HL-60/S4 (cell line): ENCODE measurements around the gene KRTAP5-6.

Experiments
- in situ Hi-C: fragments of 300-500 bp; cut with MboI; formaldehyde crosslinking; loops from 2 replicates; pipeline ENCODE4 v1.14.3; 2022; ENCODE audit warnings: low sequenced_read_pairs

Gene KRTAP5-6

DNA sequence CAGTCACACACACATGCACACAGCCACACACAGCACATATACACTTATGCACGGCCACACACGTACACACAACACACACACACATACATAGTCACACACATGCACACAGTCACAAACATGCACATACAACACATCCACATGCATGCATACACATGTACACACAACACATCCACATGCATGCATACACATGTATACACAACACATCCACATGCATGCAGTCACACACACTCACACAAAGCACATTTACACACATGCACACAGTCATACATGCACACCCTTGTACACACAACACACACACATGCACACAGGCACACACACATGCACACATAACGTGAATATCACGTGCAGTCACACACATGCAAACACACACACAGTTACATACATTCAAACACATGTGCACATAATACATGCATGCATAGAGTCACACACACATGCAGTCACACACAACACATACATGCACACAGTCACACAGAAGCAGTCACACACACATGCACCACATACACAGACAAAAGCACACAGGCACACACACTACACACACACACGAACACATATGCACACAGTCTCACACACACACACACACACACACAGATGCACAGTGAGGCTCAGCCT is 34.6 kb downstream of the KRTAP5-6 start:
- in situ Hi-C loops: no loop called here

- in situ Hi-C loops: no loop called here
Measured at GRCh38 chr11:1732418-1733008, 35.5 kb downstream of the KRTAP5-6 start.

- in situ Hi-C loops: no loop called here
Measured at GRCh38 chr11:1733009-1733715, 36.2 kb downstream of the KRTAP5-6 start.

DNA sequence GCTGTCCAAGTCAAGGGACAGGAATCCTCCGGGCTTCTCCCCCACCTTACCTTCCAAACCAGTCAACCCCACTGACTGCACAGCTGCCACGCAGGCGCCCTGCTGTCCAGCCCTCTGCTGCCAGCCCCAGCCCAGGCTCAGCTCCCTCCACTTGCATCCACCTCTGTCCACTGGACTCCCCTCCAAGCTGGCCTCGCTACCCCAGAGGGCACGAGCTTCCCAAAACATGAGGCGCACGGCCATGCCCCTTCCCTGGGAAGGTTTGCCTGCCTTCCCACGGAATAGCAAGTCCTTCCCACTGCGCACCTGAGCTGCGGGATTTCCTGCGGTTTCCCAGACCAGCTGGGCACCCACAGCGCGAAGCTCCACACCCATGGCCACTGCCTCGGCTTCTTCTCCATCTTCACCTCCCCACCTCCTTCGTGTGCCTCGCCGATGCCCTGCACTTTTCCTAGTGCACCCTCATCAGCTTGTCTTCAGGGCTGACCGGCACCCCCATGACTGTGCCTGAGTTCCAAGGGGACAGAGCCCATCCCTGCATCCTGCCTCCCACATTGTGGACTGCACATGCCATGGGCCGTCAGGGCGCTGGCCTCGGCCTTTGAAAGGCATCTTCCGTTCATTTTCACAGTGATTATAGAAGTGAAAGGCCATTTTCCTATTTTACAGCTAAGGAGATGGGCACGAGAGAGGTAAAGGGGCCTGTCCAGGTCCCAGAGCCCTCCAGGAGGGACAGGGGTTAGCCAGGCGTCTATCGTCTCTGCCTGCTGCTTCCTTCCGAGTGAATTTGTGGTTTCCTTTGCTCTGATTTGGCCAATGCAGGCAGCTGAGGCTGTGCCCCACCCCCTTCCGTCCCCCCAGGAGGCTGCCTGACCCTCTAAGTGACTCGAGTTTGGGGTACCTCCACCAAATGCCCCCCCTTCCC is 37.0 kb downstream of the KRTAP5-6 start:
- in situ Hi-C loops: no loop called here

DNA sequence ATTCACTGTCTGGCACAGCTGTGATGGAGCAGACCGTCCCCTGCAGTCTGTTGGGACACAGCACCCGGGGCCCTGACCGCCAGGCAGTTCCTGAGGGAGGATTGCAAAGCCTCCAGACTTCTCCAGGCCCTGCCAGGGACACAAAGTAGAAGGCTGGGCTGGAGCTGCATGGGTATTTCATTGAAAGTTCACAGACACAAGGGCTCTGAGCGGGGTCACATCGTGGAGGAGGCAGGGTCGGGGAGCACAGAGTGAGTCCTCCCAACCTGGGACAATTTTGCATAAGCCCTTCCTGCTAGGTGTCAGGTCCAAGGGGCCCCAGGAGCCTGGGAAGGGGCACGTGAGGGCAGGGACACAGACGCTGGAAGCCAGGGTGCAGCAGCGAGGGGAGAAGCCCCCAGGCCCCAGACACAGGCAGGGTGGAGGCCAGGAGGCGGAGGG is 37.7 kb downstream of the KRTAP5-6 start:
- in situ Hi-C loops: no loop called here

GRCh38 chr11:1735271-1735670 is 38.3 kb downstream of the KRTAP5-6 start:
- in situ Hi-C loops: no loop called here

DNA sequence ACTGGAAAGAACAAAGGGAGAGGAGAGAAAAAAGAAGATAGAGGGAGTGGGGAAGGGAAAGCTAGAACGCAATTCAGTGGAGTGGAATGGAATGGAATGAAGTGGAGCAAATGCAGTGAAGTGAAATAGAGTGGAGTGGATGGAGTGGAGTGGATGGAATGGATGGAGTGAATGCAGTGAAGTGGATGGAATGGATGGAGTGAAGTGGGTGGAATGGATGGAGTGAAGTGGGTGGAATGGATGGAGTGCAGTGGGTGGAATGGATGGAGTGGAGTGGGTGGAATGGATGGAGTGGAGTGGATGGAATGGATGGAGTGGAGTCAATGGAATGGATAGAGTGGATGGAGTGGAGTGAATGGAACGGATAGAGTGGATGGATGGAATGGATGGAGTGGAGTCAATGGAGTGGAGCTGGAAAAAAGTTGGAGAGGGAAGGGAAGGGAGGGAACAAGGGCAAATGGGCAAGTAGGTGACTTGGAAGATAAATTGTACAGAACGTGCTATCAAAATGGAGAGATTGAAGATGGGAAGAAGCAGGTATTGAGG is 39.5 kb downstream of the KRTAP5-6 start:
- in situ Hi-C loops: no loop called here

GRCh38 chr11:1737080-1737757 is 40.2 kb downstream of the KRTAP5-6 start:
- in situ Hi-C loops: no loop called here

DNA sequence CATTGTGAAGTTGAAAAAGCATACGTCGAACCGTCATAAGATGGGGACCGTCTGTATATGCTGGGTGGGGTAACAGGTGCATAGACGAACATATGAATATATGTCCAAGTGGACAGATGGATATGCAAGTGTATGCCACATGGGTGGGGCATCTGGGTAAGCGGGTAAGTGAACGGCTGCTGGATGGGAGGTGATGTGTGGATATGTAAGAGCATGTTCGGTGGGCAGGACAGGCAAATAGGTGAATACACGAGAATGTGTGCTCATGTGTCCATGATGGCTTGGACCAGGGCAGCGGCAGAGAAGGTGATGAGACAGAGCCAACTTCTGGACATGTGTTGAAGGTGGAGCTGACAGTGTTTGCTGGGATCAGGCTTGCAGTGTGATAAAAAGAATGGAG is 41.4 kb downstream of the KRTAP5-6 start:
- in situ Hi-C loops: no loop called here

DNA sequence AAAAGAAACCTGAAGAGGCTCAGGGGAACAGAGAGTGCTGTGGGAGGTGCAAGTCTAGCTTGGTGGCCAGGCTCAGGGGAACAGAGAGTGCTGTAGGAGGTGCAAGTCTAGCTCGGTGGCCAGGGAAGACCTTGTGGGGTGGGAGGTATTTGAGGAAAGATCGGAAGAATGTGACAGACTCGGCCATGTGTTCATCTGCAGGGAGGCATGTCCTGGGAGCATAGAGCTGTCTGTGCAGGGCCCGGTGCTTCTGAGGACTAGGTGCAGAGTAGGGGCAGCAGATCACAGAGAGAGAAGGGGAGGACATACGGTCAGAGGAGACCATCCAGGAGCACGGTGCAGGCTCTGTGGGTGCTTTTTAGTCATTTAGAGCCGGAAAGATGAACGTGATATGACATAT is 42.6 kb downstream of the KRTAP5-6 start:
- in situ Hi-C loops: no loop called here

DNA sequence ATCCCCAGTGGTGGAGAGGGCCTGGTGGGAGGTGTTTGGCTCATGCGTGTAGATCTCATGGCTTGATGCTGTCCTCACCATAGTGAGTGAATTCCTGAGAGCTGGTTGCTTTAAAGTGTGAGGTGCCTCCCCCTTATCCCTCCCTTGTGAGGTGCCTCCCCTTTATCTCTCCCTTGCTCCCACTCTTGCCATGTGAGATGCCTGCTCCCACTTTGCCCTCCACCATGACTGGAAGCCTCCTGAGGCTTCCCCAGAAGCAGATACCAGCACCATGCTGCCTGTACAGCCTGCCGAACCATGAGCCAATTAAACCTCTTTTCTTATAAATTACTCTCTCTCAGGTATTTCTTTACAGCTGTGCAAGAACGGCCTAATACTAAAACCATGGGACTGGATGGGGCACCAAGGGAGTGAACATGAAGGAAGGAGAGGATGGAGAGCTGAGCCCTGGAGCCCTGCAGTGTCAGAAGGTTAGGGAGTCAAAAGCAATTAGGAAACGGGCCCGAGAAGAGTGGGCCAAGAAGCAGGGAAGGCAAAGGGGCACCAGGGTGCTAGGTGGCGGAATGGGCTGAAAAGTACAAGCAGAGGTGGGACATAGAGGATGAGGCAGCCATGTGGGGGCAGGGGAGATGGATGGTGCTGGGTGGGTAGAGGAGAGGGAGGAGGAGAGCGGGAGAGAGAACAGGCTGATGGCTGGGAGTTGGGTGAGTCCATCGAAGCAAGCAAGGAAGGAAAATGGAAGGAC is 44.0 kb downstream of the KRTAP5-6 start:
- in situ Hi-C loops: no loop called here

- in situ Hi-C loops: no loop called here
Measured at GRCh38 chr11:1741741-1742140, 44.7 kb downstream of the KRTAP5-6 start.

DNA sequence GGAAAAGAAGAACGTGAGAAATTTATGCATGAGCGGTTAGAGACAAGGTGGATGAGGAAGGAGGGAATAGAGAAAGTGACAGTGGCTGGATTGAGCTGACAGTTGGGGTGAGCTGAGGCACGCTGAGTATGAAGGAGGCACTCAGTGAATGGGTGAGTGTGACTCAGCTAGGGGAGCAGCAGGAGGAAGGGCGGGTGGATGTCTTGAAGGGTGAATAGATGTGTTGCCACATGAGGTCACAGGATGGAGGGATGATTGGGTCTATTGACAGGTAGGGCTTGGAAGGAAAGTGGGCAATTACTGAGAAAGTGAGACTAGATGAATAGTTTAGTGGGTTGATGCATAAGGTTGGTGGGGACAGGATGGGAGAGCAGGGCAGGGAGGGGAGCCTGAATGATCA is 45.4 kb downstream of the KRTAP5-6 start:
- in situ Hi-C loops: no loop called here

- in situ Hi-C loops: no loop called here
Measured at GRCh38 chr11:1742869-1743584, 46.0 kb downstream of the KRTAP5-6 start.

DNA sequence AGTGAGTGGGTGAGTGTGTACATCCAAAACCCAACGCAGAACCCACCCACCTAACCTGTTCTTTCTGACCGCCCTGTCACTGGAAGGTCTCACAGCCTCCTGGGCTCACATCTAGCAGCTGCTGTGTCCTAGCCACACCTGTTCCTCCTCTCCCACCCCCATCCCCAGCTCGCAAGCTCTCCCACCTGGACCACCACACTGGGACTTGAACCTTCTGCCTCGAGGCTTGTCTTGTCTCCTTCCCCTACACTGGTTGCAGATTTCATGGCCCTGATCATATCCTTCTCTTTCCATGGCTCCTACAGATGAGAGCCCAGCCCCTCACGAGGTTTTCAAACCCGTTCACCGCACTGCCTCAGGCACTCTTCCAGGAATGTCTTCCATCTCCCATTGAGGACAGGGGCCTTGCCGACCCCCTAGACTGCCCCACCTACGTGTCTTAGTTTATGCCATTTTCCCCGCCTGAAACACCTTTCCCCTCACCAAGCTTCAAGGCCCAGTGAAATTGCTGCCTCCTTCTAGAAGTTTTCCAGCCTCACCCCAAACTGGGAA is 46.7 kb downstream of the KRTAP5-6 start:
- in situ Hi-C loops: no loop called here

- in situ Hi-C loops: no loop called here
Measured at GRCh38 chr11:1744137-1744886, 47.3 kb downstream of the KRTAP5-6 start.

DNA sequence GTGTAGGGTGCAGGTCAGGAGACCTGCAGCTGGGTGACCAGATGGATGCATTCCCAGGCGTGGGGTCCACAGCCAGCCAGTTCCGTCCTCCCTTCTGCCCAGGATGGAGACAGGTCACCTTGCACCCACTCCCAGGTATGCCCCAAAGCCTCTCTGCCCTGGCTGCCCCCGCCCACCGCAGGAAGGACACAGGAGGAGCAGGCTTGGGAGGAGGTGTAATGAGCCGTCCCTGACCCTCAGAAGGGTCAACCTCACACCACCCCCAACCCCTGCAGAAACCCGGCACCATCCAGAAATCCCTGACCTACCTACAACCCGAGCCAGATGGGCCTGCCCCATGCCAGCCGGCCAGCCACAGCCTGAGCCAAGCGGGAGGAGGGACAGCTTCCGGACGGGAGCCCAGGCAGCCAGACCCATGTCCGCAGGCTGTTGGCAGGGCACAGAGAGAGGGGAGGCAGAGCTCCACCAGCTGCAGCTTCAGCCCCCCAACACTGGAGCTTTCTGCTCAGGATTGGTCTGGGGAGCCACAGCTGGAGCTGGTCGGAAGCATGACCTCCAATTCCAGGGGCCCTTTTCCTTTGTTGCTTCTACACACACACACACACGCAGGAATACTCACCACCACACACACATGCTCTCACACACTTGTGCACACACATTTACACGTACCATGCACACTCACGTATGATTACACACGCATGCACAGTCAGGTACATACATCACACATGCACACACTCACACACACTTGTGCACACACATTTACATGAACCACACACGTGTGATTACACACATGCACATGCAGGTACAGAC is 48.1 kb downstream of the KRTAP5-6 start:
- in situ Hi-C loops: no loop called here
